Endothelial cell (in vitro differentiated cells): ENCODE measurements around the gene KCNV2. TPM values are rescaled to one million over a fixed set of nuclear protein-coding genes. Genes with fewer than 3 reads are reported as not detected.

Experiments
- DNase-seq: peaks from one replicate; pipeline ENCODE4 v3.0.0; 2021; ENCODE audit warnings: low spot score
- H3K27ac Mint-ChIP-seq: one replicate; pipeline ENCODE4 v1.8.0; 2021; ENCODE audit warnings: mixed read lengths, inconsistent platforms; ENCODE audit not compliant: unreplicated experiment
- H3K27me3 Mint-ChIP-seq: one replicate; pipeline ENCODE4 v1.8.0; 2021; ENCODE audit warnings: mild to moderate bottlenecking, moderate library complexity, mixed read lengths, inconsistent platforms; ENCODE audit not compliant: unreplicated experiment
- H3K36me3 Mint-ChIP-seq: one replicate; pipeline ENCODE4 v1.8.0; 2021; ENCODE audit warnings: mild to moderate bottlenecking, low read depth, mixed read lengths, inconsistent platforms; ENCODE audit not compliant: unreplicated experiment
- H3K4me1 Mint-ChIP-seq: one replicate; pipeline ENCODE4 v1.8.0; 2021; ENCODE audit warnings: mild to moderate bottlenecking, mixed read lengths, inconsistent platforms; ENCODE audit not compliant: unreplicated experiment
- H3K4me3 Mint-ChIP-seq: one replicate; pipeline ENCODE4 v1.8.0; 2021; ENCODE audit warnings: mild to moderate bottlenecking, mixed read lengths, inconsistent platforms; ENCODE audit not compliant: unreplicated experiment
- H3K9me3 Mint-ChIP-seq: one replicate; pipeline ENCODE4 v1.8.0; 2021; ENCODE audit warnings: mixed read lengths, inconsistent platforms; ENCODE audit not compliant: unreplicated experiment
- total RNA-seq: library from RNA; stranded (reverse); fragmentation: NEBNext Ultra II Directional; extraction: Animal tissue kit (Norgen Biotek cat#: 25700); gene quantifications from one replicate; pipeline ENCODE4 v1.2.1, GENCODE V29; 2021; ENCODE audit not compliant: unreplicated experiment
- TF ChIP-seq, protein P1 (sequence below): fragments of 200-600 bp; sonication (generic); IDR thresholded peaks from one replicate; pipeline ENCODE4 v1.5.0; 2021; ENCODE audit warnings: antibody characterized with exemption; ENCODE audit not compliant: unreplicated experiment

Gene KCNV2
- total RNA-seq, 1 donor from 2014 or later = not detected

- no peak overlapping the region for H3K4me3 Mint-ChIP-seq
- H3K27me3 Mint-ChIP-seq = no peaks in the 10 kb centered on the region
- TF ChIP-seq, protein P1, sequence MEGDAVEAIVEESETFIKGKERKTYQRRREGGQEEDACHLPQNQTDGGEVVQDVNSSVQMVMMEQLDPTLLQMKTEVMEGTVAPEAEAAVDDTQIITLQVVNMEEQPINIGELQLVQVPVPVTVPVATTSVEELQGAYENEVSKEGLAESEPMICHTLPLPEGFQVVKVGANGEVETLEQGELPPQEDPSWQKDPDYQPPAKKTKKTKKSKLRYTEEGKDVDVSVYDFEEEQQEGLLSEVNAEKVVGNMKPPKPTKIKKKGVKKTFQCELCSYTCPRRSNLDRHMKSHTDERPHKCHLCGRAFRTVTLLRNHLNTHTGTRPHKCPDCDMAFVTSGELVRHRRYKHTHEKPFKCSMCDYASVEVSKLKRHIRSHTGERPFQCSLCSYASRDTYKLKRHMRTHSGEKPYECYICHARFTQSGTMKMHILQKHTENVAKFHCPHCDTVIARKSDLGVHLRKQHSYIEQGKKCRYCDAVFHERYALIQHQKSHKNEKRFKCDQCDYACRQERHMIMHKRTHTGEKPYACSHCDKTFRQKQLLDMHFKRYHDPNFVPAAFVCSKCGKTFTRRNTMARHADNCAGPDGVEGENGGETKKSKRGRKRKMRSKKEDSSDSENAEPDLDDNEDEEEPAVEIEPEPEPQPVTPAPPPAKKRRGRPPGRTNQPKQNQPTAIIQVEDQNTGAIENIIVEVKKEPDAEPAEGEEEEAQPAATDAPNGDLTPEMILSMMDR = no peak
- H3K4me1 Mint-ChIP-seq = peaks cover 5% of the 10 kb centered on the region
- H3K27ac Mint-ChIP-seq = no peak overlapping the region
- no peaks in the 10 kb centered on the region for H3K9me3 Mint-ChIP-seq
- no peaks in the 10 kb centered on the region for H3K36me3 Mint-ChIP-seq
- no peak for DNase-seq
Measured at GRCh38 chr9:2727374-2727773, 10.1 kb downstream of the KCNV2 start.

DNA sequence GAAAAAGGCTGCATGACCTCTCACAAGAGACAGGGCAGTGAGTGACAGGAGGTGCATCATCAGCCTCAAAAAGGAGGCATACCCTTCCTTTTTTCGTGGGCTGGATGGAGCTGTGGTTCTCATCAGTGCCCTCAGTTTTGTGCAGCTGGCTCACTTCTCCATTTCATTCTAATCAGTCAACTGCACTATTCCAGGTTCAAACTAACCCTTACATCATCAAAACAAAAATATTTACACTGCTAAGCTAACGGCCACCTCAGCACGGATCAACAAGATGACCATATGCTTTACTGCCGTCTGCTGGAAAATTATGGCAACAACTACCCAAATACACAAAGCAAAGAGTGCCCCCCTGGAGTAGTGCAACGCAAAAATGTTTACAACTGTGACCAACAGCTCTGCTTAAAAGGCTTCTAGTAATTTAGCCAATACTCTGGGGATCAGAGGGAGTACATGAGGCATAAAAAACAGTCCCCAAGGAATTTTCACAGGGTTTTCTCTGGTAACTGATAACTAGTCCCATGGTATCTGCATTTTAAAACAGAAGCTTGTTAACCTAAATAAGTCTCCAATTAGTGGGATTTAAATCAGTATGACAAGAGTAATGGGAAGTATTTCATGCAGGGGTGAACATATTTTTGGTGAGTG lies 10.8 kb downstream of the KCNV2 start:
- Mint-ChIP-seq H3K4me1 (peaks cover 5% of the 10 kb centered on the region), H3K4me3 (no peak overlapping the region), H3K9me3 (no peaks in the 10 kb centered on the region), H3K27me3 (no peaks in the 10 kb centered on the region), H3K27ac (no peak overlapping the region), H3K36me3 (no peaks in the 10 kb centered on the region)
- TF ChIP-seq, protein P1 = peak; percentile 23
- peak; percentile 7 for DNase-seq

DNA sequence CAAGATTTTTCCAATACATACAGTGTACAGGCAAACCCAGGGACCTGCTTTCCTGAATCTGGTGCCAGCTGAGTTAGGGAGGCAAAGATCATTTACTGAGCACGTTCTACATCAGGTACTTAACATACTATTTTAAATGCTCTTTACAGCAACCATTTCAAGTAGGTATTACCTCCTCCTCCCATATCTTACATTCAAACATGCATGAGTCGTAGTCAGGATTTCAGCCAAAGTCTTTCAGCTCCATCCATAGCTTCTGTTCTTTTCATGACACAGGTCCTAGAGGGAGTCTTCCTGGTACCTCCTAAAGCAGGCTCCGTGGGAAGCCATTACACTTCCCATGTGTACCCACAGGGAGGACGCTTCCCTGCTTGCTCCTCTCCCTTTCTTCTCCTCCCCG lies 11.7 kb downstream of the KCNV2 start:
- TF ChIP-seq, protein P1 = no peak
- Mint-ChIP-seq H3K27ac (no peak overlapping the region), H3K9me3 (no peaks in the 10 kb centered on the region), H3K4me1 (peaks cover 5% of the 10 kb centered on the region), H3K36me3 (no peaks in the 10 kb centered on the region), H3K4me3 (no peak overlapping the region), H3K27me3 (no peaks in the 10 kb centered on the region)
- no peak for DNase-seq

DNA sequence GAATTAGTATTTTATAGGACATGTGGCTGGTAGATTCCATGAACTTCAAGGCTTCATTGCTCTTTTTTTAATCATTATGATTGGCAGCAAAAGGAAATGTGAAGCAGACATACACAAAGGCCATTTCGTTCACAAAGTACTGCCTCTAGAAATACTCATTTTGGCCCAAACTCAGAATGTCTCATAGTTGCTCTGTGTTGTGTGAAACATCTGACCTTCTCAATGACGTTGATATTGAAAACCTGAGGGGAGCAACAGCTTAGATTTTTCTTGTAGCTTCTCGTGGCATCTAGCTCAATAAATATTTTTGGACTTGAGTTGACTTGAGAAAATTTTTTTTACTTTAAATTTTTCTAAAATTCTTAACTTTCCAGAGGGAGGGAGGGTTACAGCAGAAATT lies 12.4 kb downstream of the KCNV2 start:
- Mint-ChIP-seq H3K36me3 (no peaks in the 10 kb centered on the region), H3K27me3 (no peaks in the 10 kb centered on the region), H3K27ac (no peak overlapping the region), H3K4me3 (no peak overlapping the region), H3K4me1 (peaks cover 5% of the 10 kb centered on the region), H3K9me3 (no peaks in the 10 kb centered on the region)
- DNase-seq = no peak
- TF ChIP-seq, protein P1 = no peak

DNA sequence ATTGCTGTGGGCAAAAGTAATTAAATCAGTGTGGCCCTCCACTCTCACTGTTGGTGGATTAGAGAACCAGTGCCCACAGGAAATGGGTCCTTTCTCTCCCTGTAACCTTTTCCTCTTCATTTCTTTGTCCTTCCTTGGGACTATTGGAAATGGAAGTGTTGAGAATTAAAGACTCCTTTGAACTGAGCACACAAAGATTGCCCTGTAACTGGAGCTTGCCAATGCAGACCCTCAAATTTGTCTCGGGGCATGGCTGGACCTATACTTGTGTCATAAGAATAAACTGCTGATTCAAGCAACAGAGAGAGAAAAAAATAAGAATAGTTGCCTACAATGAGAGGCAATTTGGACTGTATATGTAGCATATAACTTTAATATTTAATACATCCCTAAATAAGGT lies 13.7 kb downstream of the KCNV2 start:
- Mint-ChIP-seq H3K27me3 (no peaks in the 10 kb centered on the region), H3K4me1 (peaks cover 5% of the 10 kb centered on the region), H3K27ac (no peak overlapping the region), H3K36me3 (no peaks in the 10 kb centered on the region), H3K4me3 (no peak overlapping the region), H3K9me3 (no peaks in the 10 kb centered on the region)
- TF ChIP-seq, protein P1 = no peak
- no peak for DNase-seq
